ENCODE measurements around the gene TACC3. TPM values are rescaled to one million over a fixed set of nuclear protein-coding genes. Genes with fewer than 3 reads are reported as not detected.

Gene TACC3
- total RNA-seq, 4 donors from 2014 or later = 8.6 to 15.0 (median 11.9) TPM

GRCh38 chr4:1725521-1725920, 4.2 kb downstream of the TACC3 start:
- H3K36me3 ChIP-seq = peaks cover 0 to 29% (median 0%) of the 10 kb centered on the region in 3 donors
- WGBS, 2 donors = 88 to 89% methylated on average over 6 to 10 of the region's 10 CpGs
- no peaks in the 10 kb centered on the region for H3K9me3 ChIP-seq
- no peak overlapping the region for H3K4me3 ChIP-seq
- H3K27me3 ChIP-seq = no peaks in the 10 kb centered on the region
- DNase-seq (ENCODE audit: low spot score in 2 of 2) = no peak
- H3K4me1 ChIP-seq = peaks cover 0 to 42% (median 16%) of the 10 kb centered on the region in 4 donors
- no peak overlapping the region for H3K27ac ChIP-seq
- TF ChIP-seq CTCF (IDR thresholded peaks at IDR 0.05) (no peak), EP300 (IDR thresholded peaks at IDR 0.05) (no peak), POLR2A (IDR thresholded peaks at IDR 0.05) (no peak)

GRCh38 chr4:1726146-1726934, 5.0 kb downstream of the TACC3 start:
- TF ChIP-seq POLR2A (IDR thresholded peaks at IDR 0.05) (no peak), CTCF (IDR thresholded peaks at IDR 0.05) (peak; percentile 89 to 96 (median 95))
- H3K4me3 ChIP-seq = no peak overlapping the region
- 51 to 55% methylated on average over 12 to 16 of the region's 17 CpGs for WGBS, 2 donors
- peaks cover 0 to 37% (median 0%) of the 10 kb centered on the region in 3 donors for H3K36me3 ChIP-seq
- no peaks in the 10 kb centered on the region for H3K9me3 ChIP-seq
- peak; percentile 87 to 94 for DNase-seq (ENCODE audit: low spot score in 2 of 2)
- H3K4me1 ChIP-seq = peaks cover 0 to 42% (median 16%) of the 10 kb centered on the region in 4 donors
- peak overlapping the region in 2 of 4 donors; percentile 34 to 46 for H3K27ac ChIP-seq
- no peaks in the 10 kb centered on the region for H3K27me3 ChIP-seq

- Histone ChIP-seq H3K27me3 (no peaks in the 10 kb centered on the region), H3K4me3 (peak overlapping the region in 1 of 4 donors; percentile 3), H3K4me1 (peaks cover 0 to 32% (median 7%) of the 10 kb centered on the region in 4 donors), H3K9me3 (no peaks in the 10 kb centered on the region), H3K36me3 (peaks cover 0 to 44% (median 0%) of the 10 kb centered on the region in 3 donors), H3K27ac (peak overlapping the region in 2 of 4 donors; percentile 34 to 46)
- DNase-seq (ENCODE audit: low spot score in 2 of 2) = peak; percentile 27 to 49
- TF ChIP-seq POLR2A (IDR thresholded peaks at IDR 0.05) (no peak), CTCF (IDR thresholded peaks at IDR 0.05) (no peak), EP300 (IDR thresholded peaks at IDR 0.05) (no peak)
- 67 to 72% methylated on average over 17 to 18 of the region's 18 CpGs for WGBS, 2 donors
Measured at GRCh38 chr4:1727117-1728031, 6.1 kb downstream of the TACC3 start.

- Histone ChIP-seq H3K9me3 (no peaks in the 10 kb centered on the region), H3K27ac (peak overlapping the region in 2 of 4 donors; percentile 30 to 44), H3K4me3 (peak overlapping the region in 1 of 4 donors; percentile 3), H3K27me3 (no peaks in the 10 kb centered on the region), H3K36me3 (peaks cover 0 to 44% (median 0%) of the 10 kb centered on the region in 3 donors), H3K4me1 (peaks cover 0 to 31% (median 7%) of the 10 kb centered on the region in 4 donors)
- no peak for DNase-seq (ENCODE audit: low spot score in 2 of 2)
- TF ChIP-seq CTCF (IDR thresholded peaks at IDR 0.05) = no peak
- no peak for TF ChIP-seq EP300 (IDR thresholded peaks at IDR 0.05)
- no peak for TF ChIP-seq POLR2A (IDR thresholded peaks at IDR 0.05)
- WGBS, 2 donors = 90 to 94% methylated on average over 27 to 31 of the region's 31 CpGs
Measured at GRCh38 chr4:1728061-1728980, 7.0 kb downstream of the TACC3 start.
